HG02678 (cell line): ENCODE data around the gene ALDH1L1.
A peak's percentile ranks its signal among the peaks of the same experiment; 100 is the strongest.
"Not testable (repeated sequence)": the region's sequence is repeated elsewhere in the genome, so short reads cannot be mapped to it uniquely, and the experiment has no call there.

Experiments
- ATAC-seq: cut with Tn5 transposase; IDR thresholded peaks from one replicate; pipeline ENCODE4 v1.9.1; 2021; ENCODE audit warnings: mild to moderate bottlenecking, moderate library complexity; ENCODE audit not compliant: unreplicated experiment

ALDH1L1 gene

GRCh38 chr3:126085841-126086240 is 94.5 kb downstream of the ALDH1L1 start:
- ATAC-seq: no peak

- ATAC-seq: no peak
Observed at GRCh38 chr3:126085276-126085675, 95.1 kb downstream of the ALDH1L1 start.

GRCh38 chr3:126084768-126085180 is 95.6 kb downstream of the ALDH1L1 start:
- no peak for ATAC-seq

GRCh38 chr3:126083913-126084767 is 96.2 kb downstream of the ALDH1L1 start, which contains the start of gene SLC41A3:
Gene SLC41A3 (minus strand): TSS chr3:126084124. CDS start chr3:126068219, 15,905 bp downstream.
- ATAC-seq: peak; percentile 97

- peak; percentile 38 for ATAC-seq
Observed at GRCh38 chr3:126083511-126083912, 96.9 kb downstream of the ALDH1L1 start.

GRCh38 chr3:126083138-126083445 is 97.3 kb downstream of the ALDH1L1 start:
- ATAC-seq: no peak

- no peak for ATAC-seq
Observed at GRCh38 chr3:126082362-126083137, 97.8 kb downstream of the ALDH1L1 start.

GRCh38 chr3:126081618-126082361 is 98.6 kb downstream of the ALDH1L1 start:
- ATAC-seq: no peak

- no peak for ATAC-seq
Observed at GRCh38 chr3:126080970-126081369, 99.4 kb downstream of the ALDH1L1 start.

GRCh38 chr3:126078866-126079265 is 101.5 kb downstream of the ALDH1L1 start:
- no peak for ATAC-seq

- no peak for ATAC-seq
Observed at GRCh38 chr3:126077754-126078153, 102.6 kb downstream of the ALDH1L1 start.

GRCh38 chr3:126076140-126076539 is 104.2 kb downstream of the ALDH1L1 start:
- ATAC-seq: no peak

GRCh38 chr3:126070146-126070545 is 110.2 kb downstream of the ALDH1L1 start:
- ATAC-seq: no peak

- ATAC-seq: no peak
Observed at GRCh38 chr3:126067959-126068358, 112.4 kb downstream of the ALDH1L1 start.

- not testable (repeated sequence) for ATAC-seq
Observed at GRCh38 chr3:126066676-126067075, 113.7 kb downstream of the ALDH1L1 start.

- no peak for ATAC-seq
Observed at GRCh38 chr3:126065876-126066275, 114.5 kb downstream of the ALDH1L1 start.

- no peak for ATAC-seq
Observed at GRCh38 chr3:126064627-126065258, 115.6 kb downstream of the ALDH1L1 start.

- ATAC-seq: no peak
Observed at GRCh38 chr3:126063358-126063965, 116.9 kb downstream of the ALDH1L1 start.

GRCh38 chr3:126061301-126062032 is 118.9 kb downstream of the ALDH1L1 start:
- no peak for ATAC-seq
